Measurements from ENCODE around the gene SYPL2.

- TF ChIP-seq CTCF (IDR thresholded peaks at IDR 0.05; ENCODE audit: low read depth, low read length) = no peak
- no peak for TF ChIP-seq POLR2A (IDR thresholded peaks at IDR 0.05; ENCODE audit: extremely low read depth, insufficient read length)
- TF ChIP-seq MAX (IDR thresholded peaks at IDR 0.05; ENCODE audit: low read depth, low read length) = no peak
Observed at GRCh38 chr1:109432336-109432735, 34.0 kb upstream of the SYPL2 start.
